OCI-LY1 (cell line): Measurements from ENCODE around the gene CYP26A1.

ENCODE experiments used
- H2AFZ ChIP-seq: fragments of 200-600 bp; sonication (generic), shearing (Covaris generic); 2 replicates; pipeline ENCODE4 v1.6.0; 2014; ENCODE audit warnings: antibody characterized with exemption, mild to moderate bottlenecking, low read length
- H3F3A ChIP-seq: fragments of 200-600 bp; sonication (generic), shearing (Covaris generic); 2 replicates; pipeline ENCODE4 v1.6.0; 2014; ENCODE audit warnings: mild to moderate bottlenecking, antibody characterized with exemption, low read length, moderate library complexity; ENCODE audit not compliant: insufficient read depth
- H3K27ac ChIP-seq: fragments of 200-600 bp; sonication (generic); 2 replicates; pipeline ENCODE4 v1.5.1; 2014; ENCODE audit warnings: low read length, mixed run types, mild to moderate bottlenecking, low read depth; ENCODE audit not compliant: poor library complexity, severe bottlenecking
- H3K27me3 ChIP-seq: fragments of 200-600 bp; sonication (generic); 2 replicates; pipeline ENCODE4 v1.6.0; 2014; ENCODE audit warnings: antibody characterized with exemption, mild to moderate bottlenecking, low read length, moderate library complexity; ENCODE audit not compliant: insufficient read depth
- H3K36me3 ChIP-seq: fragments of 200-600 bp; sonication (generic); 2 replicates; pipeline ENCODE4 v1.6.1; 2014; ENCODE audit warnings: mild to moderate bottlenecking, antibody characterized with exemption, low read length, moderate library complexity, mixed read lengths; ENCODE audit not compliant: insufficient read depth
- H3K4me1 ChIP-seq: fragments of 200-600 bp; sonication (generic); 2 replicates; pipeline ENCODE4 v1.5.1; 2014; ENCODE audit warnings: mild to moderate bottlenecking, low read length, moderate library complexity; ENCODE audit not compliant: insufficient read depth, severe bottlenecking
- H3K4me2 ChIP-seq: fragments of 200-600 bp; sonication (generic), shearing (Covaris generic); 2 replicates; pipeline ENCODE4 v1.6.1; 2014; ENCODE audit warnings: low read length
- H3K4me3 ChIP-seq: fragments of 200-600 bp; sonication (generic); 2 replicates; pipeline ENCODE4 v1.5.1; 2014; ENCODE audit warnings: low read length, low read depth, mild to moderate bottlenecking, mixed read lengths; ENCODE audit not compliant: poor library complexity, severe bottlenecking
- H3K79me2 ChIP-seq: fragments of 200-600 bp; shearing (Covaris generic); 2 replicates; pipeline ENCODE4 v1.6.1; 2016; ENCODE audit warnings: mixed run types, low read length, mixed read lengths; ENCODE audit not compliant: insufficient read depth
- H3K9ac ChIP-seq: fragments of 200-600 bp; sonication (generic), shearing (Covaris generic); 2 replicates; pipeline ENCODE4 v1.6.1; 2014; ENCODE audit warnings: mild to moderate bottlenecking, low read length, mixed read lengths
- H3K9me2 ChIP-seq: fragments of 200-600 bp; sonication (generic), shearing (Covaris generic); 2 replicates; pipeline ENCODE4 v1.6.1; 2014; ENCODE audit warnings: low read depth, mild to moderate bottlenecking, low read length, mixed read lengths
- H3K9me3 ChIP-seq: fragments of 200-600 bp; shearing (Covaris generic); 2 replicates; pipeline ENCODE4 v1.6.1; 2014; ENCODE audit warnings: low read length, mixed read lengths
- H4K20me1 ChIP-seq: fragments of 200-600 bp; sonication (generic), shearing (Covaris generic); 2 replicates; pipeline ENCODE4 v1.6.0; 2016; ENCODE audit warnings: mild to moderate bottlenecking, low read length; ENCODE audit not compliant: insufficient read depth
- CTCF ChIP-seq: fragments of 200-600 bp; sonication (generic), shearing (Covaris generic); IDR thresholded peaks from 2 replicates; pipeline ENCODE4 v1.5.1; 2017; ENCODE audit warnings: mild to moderate bottlenecking, antibody characterized with exemption, low read length, moderate library complexity, mixed read lengths
- EZH2 ChIP-seq: fragments of 200-600 bp; sonication (generic), shearing (Covaris generic); IDR thresholded peaks from 2 replicates; pipeline ENCODE4 v1.8.0; 2017; ENCODE audit warnings: borderline replicate concordance, mixed run types, mild to moderate bottlenecking, antibody characterized with exemption, low read length, moderate library complexity, mixed read lengths

CYP26A1 gene

DNA sequence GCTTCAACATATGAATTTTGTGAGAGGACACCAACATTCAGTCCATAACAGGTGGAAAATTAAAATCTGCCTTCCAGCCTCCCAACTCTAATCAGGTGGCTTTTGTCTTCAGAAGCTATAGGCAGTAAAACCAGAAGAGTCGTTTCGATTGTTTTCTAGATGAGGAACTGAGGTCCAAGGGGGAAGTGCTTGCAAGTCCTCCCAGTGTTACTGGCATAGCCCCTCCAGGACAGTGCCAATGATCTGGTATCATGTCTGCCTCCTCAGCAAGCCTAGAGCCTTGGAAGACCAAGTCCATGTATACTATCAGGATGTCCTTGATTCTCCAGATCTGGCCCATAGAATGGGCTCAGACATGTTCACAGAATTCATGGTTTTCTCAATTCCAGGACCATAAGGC lies 16.9 kb downstream of the CYP26A1 start:
- no peak overlapping the region for H3K27ac ChIP-seq
- no peak overlapping the region for H3K9ac ChIP-seq
- H3K79me2 ChIP-seq = no peaks in the 10 kb centered on the region
- H3F3A ChIP-seq = no peaks in the 10 kb centered on the region
- H3K27me3 ChIP-seq = no peaks in the 10 kb centered on the region
- H3K9me2 ChIP-seq = no peaks in the 10 kb centered on the region
- H3K36me3 ChIP-seq = no peaks in the 10 kb centered on the region
- no peak overlapping the region for H3K4me2 ChIP-seq
- H3K4me1 ChIP-seq = no peaks in the 10 kb centered on the region
- H3K4me3 ChIP-seq = no peak overlapping the region
- H4K20me1 ChIP-seq = no peaks in the 10 kb centered on the region
- TF ChIP-seq CTCF (no peak), EZH2 (no peak)
- no peak overlapping the region for H2AFZ ChIP-seq
- no peaks in the 10 kb centered on the region for H3K9me3 ChIP-seq

DNA sequence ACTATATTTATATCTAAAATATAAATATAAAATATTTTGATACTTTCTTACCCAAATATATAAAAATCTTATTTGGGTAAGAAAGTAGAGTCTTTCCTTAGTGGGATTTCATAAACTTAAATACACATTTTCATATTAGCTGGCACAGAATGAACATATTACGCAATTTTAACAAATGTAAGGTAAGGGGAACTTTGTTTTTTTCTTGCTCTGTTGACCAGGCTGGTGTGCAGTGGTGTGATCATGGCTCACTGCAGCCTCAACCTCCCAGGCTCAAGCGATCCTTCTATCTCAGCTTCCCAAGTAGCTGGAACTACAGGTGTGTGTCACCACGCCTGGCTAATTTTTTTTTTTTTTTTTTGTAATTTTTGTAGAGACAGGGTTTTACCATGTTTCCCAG lies 18.3 kb downstream of the CYP26A1 start:
- Histone ChIP-seq H3F3A (no peaks in the 10 kb centered on the region), H4K20me1 (no peaks in the 10 kb centered on the region), H3K9me2 (no peaks in the 10 kb centered on the region), H3K79me2 (no peaks in the 10 kb centered on the region), H3K4me2 (no peak overlapping the region), H3K9me3 (no peaks in the 10 kb centered on the region), H3K27me3 (no peaks in the 10 kb centered on the region), H3K9ac (no peak overlapping the region), H3K4me3 (no peak overlapping the region), H2AFZ (no peak overlapping the region), H3K4me1 (no peaks in the 10 kb centered on the region), H3K36me3 (no peaks in the 10 kb centered on the region), H3K27ac (no peak overlapping the region)
- no peak for TF ChIP-seq CTCF
- no peak for TF ChIP-seq EZH2

- no peaks in the 10 kb centered on the region for H3K4me1 ChIP-seq
- no peak overlapping the region for H3K27ac ChIP-seq
- H2AFZ ChIP-seq = no peak overlapping the region
- H4K20me1 ChIP-seq = no peaks in the 10 kb centered on the region
- H3K36me3 ChIP-seq = no peaks in the 10 kb centered on the region
- no peaks in the 10 kb centered on the region for H3K27me3 ChIP-seq
- H3K79me2 ChIP-seq = no peaks in the 10 kb centered on the region
- no peaks in the 10 kb centered on the region for H3K9me2 ChIP-seq
- H3K4me2 ChIP-seq = no peak overlapping the region
- H3K9me3 ChIP-seq = no peaks in the 10 kb centered on the region
- H3F3A ChIP-seq = no peaks in the 10 kb centered on the region
- TF ChIP-seq CTCF = no peak
- TF ChIP-seq EZH2 = no peak
- H3K4me3 ChIP-seq = no peak overlapping the region
- H3K9ac ChIP-seq = no peak overlapping the region
These were observed 21.5 kb downstream of the CYP26A1 start for GRCh38 chr10:93095225-93095624.
